HG03442 (cell line): ENCODE results near the gene IRAK2.
"Not testable (repeated sequence)": the region's sequence is repeated elsewhere in the genome, so short reads cannot be mapped to it uniquely, and the experiment has no call there.

Source experiments
- ATAC-seq: cut with Tn5 transposase; IDR thresholded peaks from one replicate; pipeline ENCODE4 v1.9.1; 2021; ENCODE audit warnings: mild to moderate bottlenecking, moderate library complexity; ENCODE audit not compliant: unreplicated experiment

IRAK2 gene, protein sequence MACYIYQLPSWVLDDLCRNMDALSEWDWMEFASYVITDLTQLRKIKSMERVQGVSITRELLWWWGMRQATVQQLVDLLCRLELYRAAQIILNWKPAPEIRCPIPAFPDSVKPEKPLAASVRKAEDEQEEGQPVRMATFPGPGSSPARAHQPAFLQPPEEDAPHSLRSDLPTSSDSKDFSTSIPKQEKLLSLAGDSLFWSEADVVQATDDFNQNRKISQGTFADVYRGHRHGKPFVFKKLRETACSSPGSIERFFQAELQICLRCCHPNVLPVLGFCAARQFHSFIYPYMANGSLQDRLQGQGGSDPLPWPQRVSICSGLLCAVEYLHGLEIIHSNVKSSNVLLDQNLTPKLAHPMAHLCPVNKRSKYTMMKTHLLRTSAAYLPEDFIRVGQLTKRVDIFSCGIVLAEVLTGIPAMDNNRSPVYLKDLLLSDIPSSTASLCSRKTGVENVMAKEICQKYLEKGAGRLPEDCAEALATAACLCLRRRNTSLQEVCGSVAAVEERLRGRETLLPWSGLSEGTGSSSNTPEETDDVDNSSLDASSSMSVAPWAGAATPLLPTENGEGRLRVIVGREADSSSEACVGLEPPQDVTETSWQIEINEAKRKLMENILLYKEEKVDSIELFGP

DNA sequence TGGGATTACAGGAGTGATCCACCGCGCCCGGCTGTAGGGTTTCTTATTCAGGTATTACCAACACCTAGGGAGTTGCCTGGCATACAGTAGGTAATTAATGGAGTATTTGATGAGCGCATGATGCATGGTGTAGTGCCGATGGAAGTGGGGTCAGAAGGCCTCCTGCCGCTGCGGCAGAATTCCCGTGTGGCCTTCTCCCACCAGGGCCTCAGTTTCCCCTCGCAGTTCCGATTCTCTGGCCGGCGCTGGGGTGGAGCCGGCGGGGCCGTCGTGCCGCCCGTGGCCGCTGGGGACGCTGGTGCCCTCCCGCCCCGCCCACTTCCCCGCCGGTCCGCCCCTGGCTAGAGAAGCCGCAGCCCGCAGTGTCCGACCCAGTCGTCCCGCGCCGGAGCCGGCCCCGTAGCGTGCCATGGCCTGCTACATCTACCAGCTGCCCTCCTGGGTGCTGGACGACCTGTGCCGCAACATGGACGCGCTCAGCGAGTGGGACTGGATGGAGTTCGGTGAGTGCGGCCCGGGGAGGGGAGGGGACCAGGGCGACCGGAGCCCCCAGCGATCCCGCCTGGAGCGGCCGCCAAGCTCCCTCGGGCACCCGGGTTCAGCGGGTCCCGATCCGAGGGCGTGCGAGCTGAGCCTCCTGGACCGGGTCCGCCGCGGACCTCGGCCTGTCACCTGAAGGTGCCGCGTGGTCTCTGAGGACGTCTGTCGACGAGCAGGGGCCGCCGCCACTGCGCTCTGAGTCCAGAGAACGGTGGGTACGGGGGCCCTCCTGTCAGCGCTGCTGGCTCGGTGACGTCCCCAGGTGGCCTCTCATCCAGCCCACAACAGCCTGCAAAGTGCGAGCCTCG, at the start of gene IRAK2:
Gene IRAK2, plus strand, starts transcription at position 374 of the 848 bp plus-strand sequence. Its CDS starts 36 bp downstream, at position 410.
- ATAC-seq: peak; percentile 85

GRCh38 chr3:10115326-10116137, 49.2 kb upstream of the IRAK2 start, which contains the start of gene BRK1:
Gene BRK1 (plus strand): TSS chr3:10115675. CDS start chr3:10115702, 27 bp downstream.
- ATAC-seq: peak; percentile 93

- ATAC-seq: peak; percentile 15
Observed at GRCh38 chr3:10116138-10116460, 48.6 kb upstream of the IRAK2 start.

- ATAC-seq: no peak
Observed at GRCh38 chr3:10116928-10117327, 47.8 kb upstream of the IRAK2 start.

GRCh38 chr3:10119376-10119775, 45.3 kb upstream of the IRAK2 start:
- no peak for ATAC-seq

DNA sequence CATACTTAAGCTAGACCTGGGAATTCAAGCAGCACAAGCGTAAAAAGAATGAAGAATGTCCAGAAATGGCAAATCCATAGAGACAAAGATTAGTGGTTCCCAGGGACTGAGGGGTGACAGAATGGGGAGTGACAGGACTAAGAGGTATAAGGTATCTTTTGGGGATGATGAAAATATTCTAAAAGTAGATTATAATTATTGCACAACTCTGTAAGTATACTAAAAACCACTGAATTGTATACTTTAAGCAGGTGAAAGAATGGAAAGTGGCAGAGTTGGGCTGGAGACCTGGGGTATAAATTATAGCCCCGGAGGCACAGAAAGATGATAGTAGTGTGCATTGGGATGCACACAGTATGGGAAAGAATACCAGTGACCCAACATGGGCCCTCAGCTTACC, 43.7 kb upstream of the IRAK2 start:
- no peak for ATAC-seq

DNA sequence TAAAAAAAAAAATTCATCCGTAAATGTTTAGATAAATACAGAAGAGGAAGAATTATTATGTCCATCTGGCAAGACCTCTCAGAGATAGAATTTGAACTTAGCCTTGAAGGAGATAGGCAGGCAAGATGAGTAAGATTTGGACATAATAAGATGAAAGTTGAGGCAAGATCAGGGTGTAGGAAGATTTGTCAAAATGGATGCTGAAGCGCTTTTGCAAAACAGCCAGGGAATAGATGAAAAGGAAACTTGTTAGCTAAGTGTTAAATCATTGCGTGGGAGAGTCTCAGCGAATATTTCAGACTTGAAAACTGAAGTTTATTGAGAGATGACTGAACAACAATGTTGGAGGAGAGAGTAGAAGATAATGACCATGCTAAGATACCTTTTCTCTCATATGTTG, 42.0 kb upstream of the IRAK2 start:
- ATAC-seq: no peak

DNA sequence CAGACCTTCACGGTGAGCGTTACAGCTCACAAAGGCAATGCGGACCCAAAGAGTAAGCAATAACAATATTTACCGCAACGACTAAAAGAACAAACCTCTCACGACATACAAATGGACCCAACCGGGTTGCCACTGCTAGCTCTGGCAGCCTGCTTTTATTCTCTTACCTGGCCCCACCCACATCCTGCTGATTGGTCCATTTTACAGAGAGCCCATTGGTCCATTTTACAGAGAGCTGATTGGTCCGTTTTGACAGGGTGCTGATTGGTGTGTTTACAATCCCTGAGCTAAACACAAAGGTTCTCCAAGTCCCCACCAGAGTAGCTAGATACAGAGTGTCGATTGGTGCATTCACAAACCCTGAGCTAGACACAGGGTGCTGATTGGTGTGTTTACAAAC, 28.8 kb upstream of the IRAK2 start:
- not testable (repeated sequence) for ATAC-seq

- ATAC-seq: no peak
Observed at GRCh38 chr3:10136426-10137005, 28.2 kb upstream of the IRAK2 start.

DNA sequence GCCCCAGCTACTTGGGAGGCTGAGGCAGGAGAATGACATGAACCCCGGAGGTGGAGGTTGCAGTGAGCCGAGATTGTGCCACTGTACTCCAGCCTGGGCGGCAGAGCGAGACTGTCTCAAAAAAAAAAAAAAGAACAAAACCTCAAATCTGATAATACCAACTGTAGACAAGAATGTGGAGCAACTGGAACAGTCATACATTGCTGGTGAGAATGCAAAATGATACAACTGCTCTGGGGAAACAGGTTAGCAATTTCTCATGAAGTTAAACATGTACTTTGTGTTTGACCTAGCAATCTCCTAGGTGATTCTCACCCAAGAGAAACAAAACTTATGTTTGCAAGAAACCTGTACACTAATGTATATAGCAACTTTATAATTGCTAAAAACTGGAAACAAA, 27.5 kb upstream of the IRAK2 start:
- no peak for ATAC-seq

DNA sequence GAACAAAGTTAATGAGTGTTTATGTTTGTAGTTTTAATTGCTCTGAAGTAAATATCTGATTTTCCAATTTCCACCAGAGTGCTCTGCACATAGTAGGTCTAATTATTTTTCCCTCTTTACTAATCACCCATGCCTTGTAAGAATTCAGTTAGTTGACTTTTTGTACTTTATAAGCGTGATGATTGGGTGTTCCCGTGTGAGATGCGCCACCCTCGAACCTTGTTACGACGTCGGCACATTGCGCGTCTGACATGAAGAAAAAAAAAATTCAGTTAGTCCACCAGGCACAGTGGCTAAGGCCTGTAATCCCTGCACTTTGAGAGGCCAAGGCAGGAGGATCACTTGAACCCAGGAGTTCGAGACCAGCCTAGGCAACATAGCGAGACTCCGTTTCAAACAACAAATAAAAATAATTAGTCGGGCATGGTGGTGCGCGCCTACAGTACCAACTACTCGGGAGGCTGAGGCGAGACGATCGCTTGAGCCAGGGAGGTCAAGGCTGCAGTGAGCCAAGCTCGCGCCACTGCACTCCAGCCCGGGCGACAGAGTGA, 23.6 kb upstream of the IRAK2 start:
- ATAC-seq: no peak

DNA sequence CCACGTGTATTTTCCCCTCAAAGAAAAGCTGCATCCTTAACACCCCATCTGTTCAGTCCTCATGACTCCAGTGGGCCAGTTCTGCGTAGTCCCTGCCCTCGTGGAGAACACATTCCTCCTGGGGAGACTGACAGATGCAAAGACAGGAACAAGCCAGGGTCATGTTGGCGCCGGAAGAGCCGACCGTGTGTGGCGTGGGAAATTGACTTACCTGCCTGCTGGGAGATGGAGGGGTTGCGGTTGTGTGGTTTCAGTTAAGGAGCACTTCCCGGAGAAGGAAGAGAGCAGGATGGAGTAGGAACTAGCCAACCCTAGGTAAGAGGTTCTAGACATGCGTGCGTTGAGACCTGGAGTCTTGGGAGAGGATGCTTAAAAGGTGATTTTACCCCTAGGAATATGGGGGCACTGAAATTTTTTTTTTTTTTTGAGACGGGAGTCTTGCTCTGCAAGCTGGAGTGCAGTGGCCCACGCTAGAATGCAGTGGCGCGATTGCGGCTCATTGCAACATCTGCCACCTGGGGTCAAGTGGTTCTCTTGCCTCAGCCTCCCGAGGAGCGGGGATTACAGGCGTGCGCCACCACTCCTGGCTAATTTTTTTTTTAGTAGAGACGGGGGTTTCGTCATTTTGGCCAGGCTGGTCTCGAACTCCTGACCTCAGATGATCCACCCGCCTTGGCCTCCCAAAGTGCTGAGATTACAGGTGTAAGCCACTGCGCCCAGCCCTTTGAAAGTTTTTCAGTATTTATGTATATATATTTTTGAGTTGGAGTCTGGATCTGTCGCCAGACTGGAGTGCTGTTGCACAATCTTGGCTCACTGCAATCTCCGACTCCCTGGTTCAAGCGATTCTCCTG, 21.8 kb upstream of the IRAK2 start:
- ATAC-seq: no peak

- no peak for ATAC-seq
Observed at GRCh38 chr3:10145685-10146084, 19.0 kb upstream of the IRAK2 start.

DNA sequence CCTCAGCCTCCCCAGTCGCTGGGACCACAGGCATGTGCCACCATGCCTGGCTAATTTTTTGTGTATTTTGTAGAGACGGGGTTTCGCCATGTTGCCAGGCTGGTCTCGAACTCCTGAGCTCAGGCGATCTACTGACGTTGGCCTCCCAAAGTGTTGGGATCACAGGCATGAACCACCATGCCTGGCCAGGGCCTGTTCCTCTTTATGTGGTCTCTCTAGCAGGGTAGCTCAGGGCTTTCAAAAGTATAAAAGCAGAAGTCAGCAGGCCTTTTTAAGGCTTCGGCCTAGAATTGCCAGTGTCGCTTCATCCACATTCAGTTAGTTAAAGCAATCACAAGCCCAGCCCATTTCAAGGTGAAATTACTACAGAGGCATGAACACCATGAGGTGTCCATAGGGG, 15.5 kb upstream of the IRAK2 start:
- no peak for ATAC-seq

- ATAC-seq: no peak
Observed at GRCh38 chr3:10150987-10151386, 13.7 kb upstream of the IRAK2 start.

DNA sequence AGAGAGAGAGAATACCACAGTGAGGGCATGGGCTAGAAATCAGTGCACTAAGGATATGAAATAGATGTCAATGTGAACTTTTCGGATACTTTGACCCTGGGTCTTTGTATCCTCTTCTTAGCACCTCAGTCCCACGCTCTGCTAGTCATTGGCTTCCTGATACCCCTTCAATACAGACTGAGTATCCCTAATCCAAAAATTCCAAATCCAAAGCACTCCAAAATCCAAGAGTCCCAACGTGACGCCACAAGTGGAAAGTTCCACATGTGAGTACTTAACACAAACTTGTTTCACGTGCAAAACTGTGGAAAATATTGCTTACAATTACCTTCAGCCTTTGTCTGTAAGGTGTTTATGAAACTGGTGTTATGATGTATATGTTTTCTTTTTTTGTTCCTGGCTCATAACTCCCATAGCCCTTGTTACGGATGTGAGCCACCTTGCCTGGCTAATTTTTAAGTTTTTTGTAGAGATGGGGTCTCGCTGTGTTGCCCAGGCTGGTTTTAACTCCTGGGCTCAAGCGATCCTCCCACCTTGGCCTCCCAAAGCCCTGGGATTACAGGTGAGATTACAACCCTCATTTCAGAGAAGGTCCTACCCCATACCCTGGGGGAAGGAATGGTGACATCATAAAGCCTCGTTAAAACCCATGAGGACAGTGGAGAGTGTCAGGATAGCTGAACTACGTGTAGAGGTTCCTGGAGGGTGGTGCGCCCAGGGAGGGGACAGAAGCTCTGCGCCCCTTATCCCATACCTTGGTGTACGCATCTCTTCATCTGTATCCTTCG, 10.2 kb upstream of the IRAK2 start:
- ATAC-seq: no peak

GRCh38 chr3:10155123-10155472, 9.6 kb upstream of the IRAK2 start:
- no peak for ATAC-seq

GRCh38 chr3:10155658-10156057, 9.1 kb upstream of the IRAK2 start:
- ATAC-seq: no peak
